Measurements from ENCODE around the gene MSANTD2.

- no peak for TF ChIP-seq CTCF (IDR thresholded peaks at IDR 0.05)
- TF ChIP-seq POLR2A (IDR thresholded peaks at IDR 0.05) = no peak
These were observed 40.7 kb downstream of the MSANTD2 start for GRCh38 chr11:124759266-124760204.
